ENCODE results near the gene WASF3.

- TF ChIP-seq, protein P1, sequence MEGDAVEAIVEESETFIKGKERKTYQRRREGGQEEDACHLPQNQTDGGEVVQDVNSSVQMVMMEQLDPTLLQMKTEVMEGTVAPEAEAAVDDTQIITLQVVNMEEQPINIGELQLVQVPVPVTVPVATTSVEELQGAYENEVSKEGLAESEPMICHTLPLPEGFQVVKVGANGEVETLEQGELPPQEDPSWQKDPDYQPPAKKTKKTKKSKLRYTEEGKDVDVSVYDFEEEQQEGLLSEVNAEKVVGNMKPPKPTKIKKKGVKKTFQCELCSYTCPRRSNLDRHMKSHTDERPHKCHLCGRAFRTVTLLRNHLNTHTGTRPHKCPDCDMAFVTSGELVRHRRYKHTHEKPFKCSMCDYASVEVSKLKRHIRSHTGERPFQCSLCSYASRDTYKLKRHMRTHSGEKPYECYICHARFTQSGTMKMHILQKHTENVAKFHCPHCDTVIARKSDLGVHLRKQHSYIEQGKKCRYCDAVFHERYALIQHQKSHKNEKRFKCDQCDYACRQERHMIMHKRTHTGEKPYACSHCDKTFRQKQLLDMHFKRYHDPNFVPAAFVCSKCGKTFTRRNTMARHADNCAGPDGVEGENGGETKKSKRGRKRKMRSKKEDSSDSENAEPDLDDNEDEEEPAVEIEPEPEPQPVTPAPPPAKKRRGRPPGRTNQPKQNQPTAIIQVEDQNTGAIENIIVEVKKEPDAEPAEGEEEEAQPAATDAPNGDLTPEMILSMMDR (IDR thresholded peaks at IDR 0.05 in 8 of 11, conservative IDR thresholded peaks at IDR 0.05 in 3 of 11): no peak
- TF ChIP-seq POLR2A (IDR thresholded peaks at IDR 0.05) (no peak), POLR2AphosphoS5 (IDR thresholded peaks at IDR 0.05) (peak in 2 of 3 donors; percentile 15 to 62)
These were observed 164.0 kb downstream of the WASF3 start for GRCh38 chr13:26721251-26722121.

All from spleen (tissue), 7 donors.